Measurements from ENCODE around the gene PDE4B. TPM values are rescaled to one million over a fixed set of nuclear protein-coding genes. Genes with fewer than 3 reads are reported as not detected.

The PDE4B gene
- total RNA-seq, 2 donors from 2014 or later = 60.3 to 78.5 TPM

DNA sequence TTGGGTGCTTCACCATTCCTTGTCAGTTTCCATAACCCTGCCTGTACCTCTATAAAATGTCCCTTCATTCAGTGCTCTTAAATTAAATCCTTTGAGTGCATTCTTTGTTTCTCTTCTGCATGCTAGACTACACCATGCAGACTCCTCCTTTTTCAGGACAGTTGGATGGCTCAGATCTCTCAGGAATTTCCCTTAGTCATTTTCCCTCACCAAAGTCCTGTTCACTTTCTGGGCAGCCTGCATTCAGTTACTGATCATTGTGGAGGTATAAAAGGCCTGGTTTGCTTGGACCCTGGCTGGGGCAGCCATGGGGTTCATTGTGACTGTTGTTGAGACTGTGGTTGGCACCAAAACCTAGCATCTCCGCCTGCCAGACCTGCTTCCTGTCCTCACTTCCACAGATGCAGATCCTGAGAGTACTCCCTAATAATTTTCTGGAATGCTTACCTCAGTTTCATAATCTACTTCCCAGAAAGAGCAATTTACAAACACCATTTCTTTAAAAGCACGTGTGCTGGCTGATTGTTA is 88.4 kb downstream of the PDE4B start:
- Mint-ChIP-seq H3K4me1 (no peaks in the 10 kb centered on the region), H3K27me3 (no peaks in the 10 kb centered on the region), H3K36me3 (ENCODE audit: low read depth) (no peaks in the 10 kb centered on the region), H3K4me3 (no peak overlapping the region), H3K27ac (no peak overlapping the region), H3K9me3 (no peaks in the 10 kb centered on the region)
- no peak for ATAC-seq (replicated peaks)

GRCh38 chr1:65882076-65882475 is 89.4 kb downstream of the PDE4B start:
- no peaks in the 10 kb centered on the region for H3K36me3 Mint-ChIP-seq (ENCODE audit: low read depth)
- no peak overlapping the region for H3K4me3 Mint-ChIP-seq
- no peak overlapping the region for H3K27ac Mint-ChIP-seq
- no peaks in the 10 kb centered on the region for H3K27me3 Mint-ChIP-seq
- no peak for ATAC-seq (replicated peaks)
- no peaks in the 10 kb centered on the region for H3K4me1 Mint-ChIP-seq
- H3K9me3 Mint-ChIP-seq = no peaks in the 10 kb centered on the region

DNA sequence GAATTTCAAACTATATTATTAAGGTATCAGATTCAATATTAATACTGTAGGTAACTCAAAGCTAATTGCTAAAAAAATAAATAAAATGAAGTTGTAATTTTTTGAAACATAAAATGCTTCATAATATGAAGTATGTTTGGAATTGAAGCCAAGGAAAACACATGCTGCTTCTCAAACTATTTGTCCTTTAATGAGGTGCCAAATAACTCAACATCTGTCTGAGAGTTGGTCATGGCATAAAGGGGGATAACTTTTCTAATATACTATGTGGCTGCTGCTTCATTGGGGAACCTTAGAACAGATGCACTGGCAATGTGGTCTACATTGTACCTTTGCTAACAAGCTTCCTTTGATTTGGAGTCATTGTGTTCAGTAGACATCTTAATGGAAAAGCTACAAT is 96.7 kb downstream of the PDE4B start:
- Mint-ChIP-seq H3K27me3 (peaks cover 20% of the 10 kb centered on the region), H3K4me3 (no peak overlapping the region), H3K4me1 (no peaks in the 10 kb centered on the region), H3K9me3 (no peaks in the 10 kb centered on the region), H3K27ac (no peak overlapping the region), H3K36me3 (ENCODE audit: low read depth) (no peaks in the 10 kb centered on the region)
- ATAC-seq (replicated peaks) = no peak

- Mint-ChIP-seq H3K9me3 (no peaks in the 10 kb centered on the region), H3K4me3 (no peak overlapping the region), H3K4me1 (no peaks in the 10 kb centered on the region), H3K36me3 (ENCODE audit: low read depth) (no peaks in the 10 kb centered on the region), H3K27me3 (peaks cover 20% of the 10 kb centered on the region), H3K27ac (no peak overlapping the region)
- ATAC-seq (replicated peaks) = no peak
These were observed 97.6 kb downstream of the PDE4B start for GRCh38 chr1:65890201-65890843.

- Mint-ChIP-seq H3K4me1 (no peaks in the 10 kb centered on the region), H3K27me3 (peaks cover 30% of the 10 kb centered on the region), H3K4me3 (no peak overlapping the region), H3K27ac (no peak overlapping the region), H3K9me3 (peaks cover 4% of the 10 kb centered on the region), H3K36me3 (ENCODE audit: low read depth) (no peaks in the 10 kb centered on the region)
- peak; percentile 80 for ATAC-seq (replicated peaks)
These were observed 102.3 kb downstream of the PDE4B start for GRCh38 chr1:65894738-65895605.

DNA sequence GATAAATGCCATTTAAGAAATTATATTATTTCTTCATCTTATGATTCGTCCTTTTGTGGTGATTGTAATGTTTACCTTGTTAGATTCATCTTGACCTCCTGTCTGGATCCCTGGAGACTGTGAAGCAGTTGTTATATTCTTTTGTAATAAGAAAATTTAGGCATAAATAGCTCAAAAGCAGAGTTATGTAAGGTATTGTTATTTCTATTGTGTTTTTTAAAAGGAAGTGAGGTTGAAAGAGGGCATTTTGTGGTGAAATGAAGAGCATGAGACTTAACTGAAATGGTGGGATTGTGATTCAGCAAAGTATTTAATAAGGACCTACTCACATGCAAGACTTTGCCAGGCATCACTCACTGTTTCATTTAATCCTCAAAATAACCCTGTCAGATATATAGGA is 104.0 kb downstream of the PDE4B start:
- Mint-ChIP-seq H3K27me3 (peaks cover 38% of the 10 kb centered on the region), H3K36me3 (ENCODE audit: low read depth) (no peaks in the 10 kb centered on the region), H3K4me1 (no peaks in the 10 kb centered on the region), H3K27ac (no peak overlapping the region), H3K4me3 (no peak overlapping the region), H3K9me3 (peaks cover 4% of the 10 kb centered on the region)
- no peak for ATAC-seq (replicated peaks)

- peaks cover 38% of the 10 kb centered on the region for H3K27me3 Mint-ChIP-seq
- ATAC-seq (replicated peaks) = no peak
- no peaks in the 10 kb centered on the region for H3K4me1 Mint-ChIP-seq
- H3K36me3 Mint-ChIP-seq (ENCODE audit: low read depth) = no peaks in the 10 kb centered on the region
- H3K9me3 Mint-ChIP-seq = peaks cover 4% of the 10 kb centered on the region
- no peak overlapping the region for H3K27ac Mint-ChIP-seq
- no peak overlapping the region for H3K4me3 Mint-ChIP-seq
These were observed 104.8 kb downstream of the PDE4B start for GRCh38 chr1:65897485-65897884.

DNA sequence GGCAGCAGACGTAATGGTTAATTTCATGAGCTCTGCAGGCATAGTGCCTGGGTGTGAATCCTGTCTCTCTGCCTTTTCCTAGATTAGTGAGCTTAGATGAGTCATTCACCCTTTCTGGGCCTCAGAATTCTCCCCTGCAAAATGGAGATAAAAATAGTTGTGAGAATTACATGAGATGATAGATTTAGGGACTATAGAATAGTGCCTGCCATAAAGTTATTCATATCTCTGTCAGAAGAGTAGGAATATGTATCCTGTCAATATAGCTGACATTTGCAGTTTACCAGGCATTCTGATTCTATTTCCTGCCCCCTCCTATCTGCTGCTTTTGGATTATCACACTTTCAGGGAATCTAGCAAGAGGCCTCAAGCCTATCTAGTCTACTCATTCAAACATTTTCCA is 112.0 kb downstream of the PDE4B start:
- Mint-ChIP-seq H3K27me3 (peaks cover 26% of the 10 kb centered on the region), H3K4me1 (no peaks in the 10 kb centered on the region), H3K9me3 (no peaks in the 10 kb centered on the region), H3K27ac (no peak overlapping the region), H3K36me3 (ENCODE audit: low read depth) (no peaks in the 10 kb centered on the region), H3K4me3 (no peak overlapping the region)
- ATAC-seq (replicated peaks) = no peak

- Mint-ChIP-seq H3K9me3 (no peaks in the 10 kb centered on the region), H3K4me3 (no peak overlapping the region), H3K27me3 (peaks cover 15% of the 10 kb centered on the region), H3K27ac (no peak overlapping the region), H3K4me1 (no peaks in the 10 kb centered on the region), H3K36me3 (ENCODE audit: low read depth) (no peaks in the 10 kb centered on the region)
- ATAC-seq (replicated peaks) = no peak
These were observed 117.7 kb downstream of the PDE4B start for GRCh38 chr1:65910432-65910831.

DNA sequence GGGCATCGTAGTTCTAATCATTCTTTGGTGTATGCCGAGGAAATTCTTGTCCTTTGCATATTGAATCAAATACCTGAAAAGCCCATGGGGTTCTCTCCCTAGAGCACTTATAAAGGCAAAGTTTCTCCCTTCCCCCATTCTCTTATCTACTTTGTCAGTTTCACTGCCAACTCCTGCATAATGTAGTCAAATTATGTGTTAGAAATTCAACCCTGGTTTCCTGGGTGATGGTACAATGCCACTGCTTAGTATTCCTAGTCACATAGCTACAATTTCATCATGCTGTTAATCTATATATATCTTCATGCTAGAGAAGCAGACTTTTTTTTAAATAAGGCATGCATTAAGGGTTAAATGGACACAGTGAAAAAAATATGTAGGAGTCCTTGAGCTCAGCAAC is 119.0 kb downstream of the PDE4B start:
- H3K27me3 Mint-ChIP-seq = peaks cover 8% of the 10 kb centered on the region
- no peaks in the 10 kb centered on the region for H3K4me1 Mint-ChIP-seq
- H3K9me3 Mint-ChIP-seq = no peaks in the 10 kb centered on the region
- H3K4me3 Mint-ChIP-seq = no peak overlapping the region
- H3K36me3 Mint-ChIP-seq (ENCODE audit: low read depth) = no peaks in the 10 kb centered on the region
- no peak overlapping the region for H3K27ac Mint-ChIP-seq
- no peak for ATAC-seq (replicated peaks)

GRCh38 chr1:65918564-65918963 is 125.9 kb downstream of the PDE4B start:
- no peak for ATAC-seq (replicated peaks)
- H3K4me1 Mint-ChIP-seq = no peaks in the 10 kb centered on the region
- no peaks in the 10 kb centered on the region for H3K9me3 Mint-ChIP-seq
- no peaks in the 10 kb centered on the region for H3K36me3 Mint-ChIP-seq (ENCODE audit: low read depth)
- no peaks in the 10 kb centered on the region for H3K27me3 Mint-ChIP-seq
- peak overlapping the region; percentile 6 for H3K27ac Mint-ChIP-seq
- no peak overlapping the region for H3K4me3 Mint-ChIP-seq

GRCh38 chr1:65921446-65921845 is 128.8 kb downstream of the PDE4B start:
- H3K36me3 Mint-ChIP-seq (ENCODE audit: low read depth) = no peaks in the 10 kb centered on the region
- no peaks in the 10 kb centered on the region for H3K9me3 Mint-ChIP-seq
- peaks cover 4% of the 10 kb centered on the region for H3K27me3 Mint-ChIP-seq
- no peak overlapping the region for H3K27ac Mint-ChIP-seq
- H3K4me1 Mint-ChIP-seq = no peaks in the 10 kb centered on the region
- H3K4me3 Mint-ChIP-seq = no peak overlapping the region
- no peak for ATAC-seq (replicated peaks)

- no peak for ATAC-seq (replicated peaks)
- Mint-ChIP-seq H3K27ac (no peak overlapping the region), H3K27me3 (peaks cover 10% of the 10 kb centered on the region), H3K9me3 (no peaks in the 10 kb centered on the region), H3K36me3 (ENCODE audit: low read depth) (no peaks in the 10 kb centered on the region), H3K4me3 (no peak overlapping the region), H3K4me1 (no peaks in the 10 kb centered on the region)
These were observed 131.8 kb downstream of the PDE4B start for GRCh38 chr1:65924471-65924870.

- H3K9me3 Mint-ChIP-seq = no peaks in the 10 kb centered on the region
- ATAC-seq (replicated peaks) = no peak
- H3K36me3 Mint-ChIP-seq (ENCODE audit: low read depth) = no peaks in the 10 kb centered on the region
- H3K4me1 Mint-ChIP-seq = no peaks in the 10 kb centered on the region
- peaks cover 11% of the 10 kb centered on the region for H3K27me3 Mint-ChIP-seq
- no peak overlapping the region for H3K4me3 Mint-ChIP-seq
- H3K27ac Mint-ChIP-seq = no peak overlapping the region
These were observed 145.8 kb downstream of the PDE4B start for GRCh38 chr1:65938506-65938905.

- H3K9me3 Mint-ChIP-seq = no peaks in the 10 kb centered on the region
- H3K4me1 Mint-ChIP-seq = no peaks in the 10 kb centered on the region
- ATAC-seq (replicated peaks) = no peak
- no peak overlapping the region for H3K27ac Mint-ChIP-seq
- no peaks in the 10 kb centered on the region for H3K36me3 Mint-ChIP-seq (ENCODE audit: low read depth)
- peaks cover 14% of the 10 kb centered on the region for H3K27me3 Mint-ChIP-seq
- no peak overlapping the region for H3K4me3 Mint-ChIP-seq
These were observed 146.5 kb downstream of the PDE4B start for GRCh38 chr1:65939191-65939590.

All from activated T-helper 17 cell treated with anti-CD3 and anti-CD28 coated beads, Interleukin-2, amount 50 U/mL, for 72 hours (primary cell).